GM21786 (cell line): Measurements from ENCODE around the gene NCAM1.
"Not testable (repeated sequence)": the region's sequence is repeated elsewhere in the genome, so short reads cannot be mapped to it uniquely, and the experiment has no call there.

Experiments used
- ATAC-seq: cut with Tn5 transposase; IDR thresholded peaks from one replicate; pipeline ENCODE4 v1.9.1; 2021; ENCODE audit not compliant: unreplicated experiment

NCAM1 gene

DNA sequence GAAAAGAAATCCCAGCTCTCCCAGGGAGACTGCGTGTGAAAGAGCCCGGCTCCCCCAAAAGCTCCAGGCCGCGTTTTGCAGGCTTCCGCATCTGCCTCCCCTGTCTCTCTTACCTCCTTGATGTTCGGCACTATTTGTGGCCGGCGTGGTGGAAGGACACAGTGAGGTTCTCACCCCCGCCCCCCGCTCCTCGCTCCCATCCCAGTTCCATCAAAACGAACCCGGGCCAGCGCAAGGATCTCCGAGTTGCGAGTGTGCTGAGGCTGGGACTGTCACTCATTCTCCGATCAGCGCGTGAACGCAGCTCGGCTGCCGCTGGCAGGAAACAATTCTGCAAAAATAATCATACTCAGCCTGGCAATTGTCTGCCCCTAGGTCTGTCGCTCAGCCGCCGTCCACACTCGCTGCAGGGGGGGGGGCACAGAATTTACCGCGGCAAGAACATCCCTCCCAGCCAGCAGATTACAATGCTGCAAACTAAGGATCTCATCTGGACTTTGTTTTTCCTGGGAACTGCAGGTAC, at the start of gene NCAM1:
Gene NCAM1, plus strand, starts transcription at position 275 of the 523 bp plus-strand sequence.
- ATAC-seq: no peak

DNA sequence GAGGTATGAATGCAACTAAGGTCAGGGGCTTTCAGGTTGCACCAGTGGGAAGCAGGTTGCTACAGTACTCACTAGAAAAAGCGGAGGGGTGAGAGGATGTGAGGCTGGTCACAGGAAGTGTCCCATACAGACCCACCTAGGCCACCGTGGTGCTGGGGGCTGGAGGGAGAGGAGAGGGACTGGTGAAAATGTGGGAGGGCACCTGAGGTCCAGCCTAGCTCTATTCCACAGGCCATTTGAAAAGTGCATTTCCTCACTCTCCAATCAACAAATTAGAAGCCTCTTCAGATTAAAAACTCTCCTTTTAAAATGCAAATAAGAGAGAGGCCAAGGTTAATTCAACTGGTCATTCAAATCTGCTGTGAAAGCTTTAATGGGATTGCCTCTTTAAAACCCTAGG, 38.6 kb upstream of the NCAM1 start:
- no peak for ATAC-seq

GRCh38 chr11:112924836-112925235, 36.4 kb upstream of the NCAM1 start:
- ATAC-seq: not testable (repeated sequence)

DNA sequence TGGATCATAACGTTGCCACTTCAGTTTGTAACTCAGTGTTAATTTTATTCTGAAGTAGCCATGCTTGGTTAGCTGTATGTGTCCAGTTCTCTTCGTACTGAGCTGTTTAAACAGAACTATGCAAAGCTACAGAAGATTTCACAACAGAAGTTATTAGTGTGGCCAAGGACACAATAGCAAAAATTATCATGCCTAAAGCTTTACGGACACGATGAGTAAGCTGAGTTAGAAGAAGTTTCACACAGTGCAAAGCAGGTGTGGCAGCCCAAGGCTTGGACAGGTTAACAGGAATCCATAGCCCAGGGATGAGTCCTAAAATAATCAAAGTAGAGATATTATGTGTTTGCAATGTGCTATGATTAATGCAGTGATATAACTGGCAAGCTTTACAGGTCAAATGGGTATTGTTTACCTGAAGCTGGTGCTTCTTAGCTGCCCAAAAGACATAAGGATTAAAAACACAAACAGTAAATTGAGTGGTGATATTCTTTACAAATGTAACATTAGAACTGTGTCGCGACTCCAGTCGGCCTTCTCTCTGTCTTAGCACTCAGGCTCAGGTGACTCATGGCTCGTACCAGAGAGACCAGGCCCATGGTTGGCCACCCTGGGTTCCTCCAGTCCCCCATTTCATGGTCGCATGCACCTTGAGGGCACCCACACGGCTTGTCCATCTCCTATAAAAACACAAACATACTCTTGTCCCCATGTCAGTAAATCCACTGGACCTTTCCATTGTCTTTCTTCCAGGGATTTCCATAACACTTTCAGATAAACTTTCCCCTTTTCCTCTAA, 35.5 kb upstream of the NCAM1 start:
- ATAC-seq: no peak

GRCh38 chr11:112928136-112928535, 33.1 kb upstream of the NCAM1 start:
- ATAC-seq: no peak

DNA sequence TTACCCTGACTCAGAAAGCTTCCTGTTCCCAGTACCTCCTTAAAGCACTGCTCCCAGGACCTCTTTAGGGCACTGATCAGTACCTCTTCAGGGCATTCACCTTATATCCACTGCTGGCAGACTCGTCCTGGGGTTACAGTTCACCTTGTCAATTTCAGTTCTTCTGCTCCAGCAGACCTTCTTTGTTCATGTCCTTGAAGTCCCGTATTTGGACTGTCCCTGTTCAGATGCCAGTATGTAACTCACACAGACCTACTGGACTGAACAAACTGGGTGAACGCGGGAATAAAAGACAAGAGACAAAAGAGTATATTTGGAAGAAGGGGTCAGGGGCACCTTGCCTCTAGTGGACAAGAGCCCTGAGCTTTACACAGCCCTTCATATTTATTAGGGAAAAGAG, 31.8 kb upstream of the NCAM1 start:
- ATAC-seq: no peak

DNA sequence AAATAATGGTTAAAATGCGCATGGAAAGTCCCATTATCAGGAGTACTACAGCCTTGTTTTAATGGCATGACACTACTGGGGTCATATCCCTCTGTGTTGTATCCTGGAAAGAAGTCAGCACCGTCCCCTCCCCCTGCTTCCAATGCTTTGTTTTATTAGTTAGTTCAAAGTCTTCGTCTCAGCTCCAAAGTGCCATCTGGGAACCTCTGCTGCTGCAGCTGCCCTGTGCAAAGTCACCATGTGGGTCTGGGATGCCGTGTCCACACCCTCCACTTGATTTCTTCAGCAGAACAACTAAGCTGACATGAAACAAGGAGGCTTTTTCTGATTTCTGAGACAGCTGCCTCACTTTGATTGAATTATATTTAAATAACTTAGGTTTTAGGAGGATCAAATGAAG, 29.5 kb upstream of the NCAM1 start:
- no peak for ATAC-seq

DNA sequence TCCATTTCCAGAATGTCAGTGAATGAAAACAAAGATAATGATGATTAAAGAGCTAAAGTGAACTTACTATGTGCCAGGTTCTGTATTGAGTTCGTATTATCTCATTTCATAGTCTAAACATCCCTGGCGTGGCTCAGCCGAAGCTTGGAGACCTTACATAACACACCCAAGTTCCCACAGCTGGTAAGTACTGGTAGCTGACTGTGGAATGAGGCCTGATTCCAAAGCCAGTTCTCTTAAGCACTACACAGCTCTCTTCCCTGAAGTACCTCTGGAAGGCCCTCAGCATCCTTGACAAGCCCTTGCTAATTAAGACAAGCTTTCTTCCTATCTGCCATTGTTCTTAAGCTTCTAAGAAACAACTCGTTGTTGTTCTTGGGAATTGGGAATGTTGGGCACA, 28.6 kb upstream of the NCAM1 start:
- no peak for ATAC-seq

DNA sequence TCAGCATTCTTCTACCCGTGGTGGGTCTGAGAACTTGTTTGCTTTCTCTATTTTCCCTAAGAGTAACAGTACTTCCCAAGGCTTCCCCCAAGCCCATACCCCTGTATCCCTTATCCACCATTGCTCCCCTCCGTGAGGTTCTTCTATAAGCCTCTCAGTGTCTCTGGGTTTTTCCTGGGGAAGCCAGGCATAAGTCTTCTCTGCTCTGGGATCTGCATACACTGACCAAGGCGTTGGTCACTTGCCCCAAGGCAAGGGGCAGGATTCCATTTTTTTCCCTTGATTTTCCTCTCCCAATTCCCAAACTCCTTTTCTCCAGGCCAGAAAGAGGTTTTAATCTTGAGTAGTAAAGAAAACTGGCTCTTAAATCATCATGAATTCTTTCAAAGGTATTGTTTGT, 27.2 kb upstream of the NCAM1 start:
- ATAC-seq: no peak

DNA sequence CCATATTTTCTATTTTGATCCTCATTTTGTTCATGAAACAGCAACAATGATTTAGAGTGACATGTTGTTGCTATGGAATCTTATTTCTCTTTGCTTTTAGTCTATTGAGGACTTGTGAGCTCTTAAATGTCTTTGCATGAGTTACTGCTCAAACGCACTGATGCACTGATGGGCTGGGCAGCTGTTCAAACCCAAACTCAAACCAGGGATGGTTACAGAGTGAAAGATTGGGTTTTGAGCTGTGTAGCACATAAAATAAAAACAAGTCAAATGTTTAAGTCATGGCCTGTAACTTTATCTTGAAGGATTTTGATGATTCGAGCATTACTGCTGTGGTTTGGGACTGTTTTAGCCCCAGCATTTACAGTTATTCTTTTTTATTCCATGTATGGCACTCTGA, 20.1 kb upstream of the NCAM1 start:
- ATAC-seq: no peak

- no peak for ATAC-seq
Observed at GRCh38 chr11:112942966-112943643, 18.1 kb upstream of the NCAM1 start.

DNA sequence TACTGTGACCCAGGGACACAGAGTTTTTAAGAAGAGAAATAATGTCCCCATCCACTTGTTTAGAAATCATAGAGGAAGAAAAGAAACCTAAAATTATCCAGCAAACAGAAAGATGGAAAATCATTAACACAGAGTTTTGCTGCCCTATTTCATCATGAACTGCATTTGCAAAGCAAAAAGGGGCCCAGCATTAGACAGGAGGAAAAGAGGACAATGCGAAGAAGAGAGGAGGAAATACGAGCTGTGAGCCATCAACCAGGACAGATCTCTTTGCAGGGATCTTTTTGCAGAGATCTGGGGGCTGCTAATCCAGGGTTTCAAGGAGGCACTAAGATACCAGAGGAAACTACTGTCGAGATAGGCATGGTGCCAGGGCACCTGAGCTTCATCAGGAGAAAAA, 14.4 kb upstream of the NCAM1 start:
- no peak for ATAC-seq

DNA sequence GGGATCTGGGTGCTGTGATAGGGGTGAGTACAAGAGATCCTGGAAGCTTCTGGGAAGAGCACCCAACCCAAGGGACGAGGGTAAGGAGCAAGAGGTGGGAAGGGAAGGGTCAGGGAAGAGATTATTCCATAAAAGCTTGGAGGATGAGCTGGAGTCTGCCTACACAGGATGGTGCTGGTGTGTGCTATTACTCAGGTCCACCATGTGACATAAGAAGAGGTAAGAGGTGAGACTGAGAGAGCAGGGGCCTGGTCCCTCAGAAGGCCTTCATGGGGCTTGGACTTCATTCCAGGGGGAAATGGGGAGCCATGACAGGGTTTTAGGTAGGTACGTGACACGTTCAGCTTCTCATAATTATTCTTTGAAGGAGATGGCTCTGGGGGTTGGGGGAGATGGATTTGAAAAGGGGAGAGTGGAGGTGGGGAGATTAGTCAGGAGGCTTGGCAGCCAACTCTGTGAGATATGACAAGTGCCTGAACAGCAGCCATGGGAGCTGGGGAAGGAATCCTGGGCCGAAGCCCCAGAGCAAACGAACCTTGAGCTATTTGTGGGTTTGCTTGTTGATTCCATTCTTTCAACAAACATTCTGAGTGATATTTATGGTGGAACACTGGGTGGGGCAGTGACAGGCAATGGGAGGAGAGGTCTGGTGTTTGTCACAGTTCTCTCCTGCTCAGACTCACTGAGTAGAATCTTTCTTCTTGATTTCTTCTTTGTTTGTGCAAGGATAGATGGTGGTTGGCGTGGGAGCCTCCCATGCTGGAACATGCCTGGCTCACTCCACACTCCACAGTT, 11.2 kb upstream of the NCAM1 start:
- ATAC-seq: no peak

- ATAC-seq: no peak
Observed at GRCh38 chr11:112958670-112959069, 2.5 kb upstream of the NCAM1 start.

- no peak for ATAC-seq
Observed at GRCh38 chr11:112961751-112962578, 745 bp downstream of the NCAM1 start.

DNA sequence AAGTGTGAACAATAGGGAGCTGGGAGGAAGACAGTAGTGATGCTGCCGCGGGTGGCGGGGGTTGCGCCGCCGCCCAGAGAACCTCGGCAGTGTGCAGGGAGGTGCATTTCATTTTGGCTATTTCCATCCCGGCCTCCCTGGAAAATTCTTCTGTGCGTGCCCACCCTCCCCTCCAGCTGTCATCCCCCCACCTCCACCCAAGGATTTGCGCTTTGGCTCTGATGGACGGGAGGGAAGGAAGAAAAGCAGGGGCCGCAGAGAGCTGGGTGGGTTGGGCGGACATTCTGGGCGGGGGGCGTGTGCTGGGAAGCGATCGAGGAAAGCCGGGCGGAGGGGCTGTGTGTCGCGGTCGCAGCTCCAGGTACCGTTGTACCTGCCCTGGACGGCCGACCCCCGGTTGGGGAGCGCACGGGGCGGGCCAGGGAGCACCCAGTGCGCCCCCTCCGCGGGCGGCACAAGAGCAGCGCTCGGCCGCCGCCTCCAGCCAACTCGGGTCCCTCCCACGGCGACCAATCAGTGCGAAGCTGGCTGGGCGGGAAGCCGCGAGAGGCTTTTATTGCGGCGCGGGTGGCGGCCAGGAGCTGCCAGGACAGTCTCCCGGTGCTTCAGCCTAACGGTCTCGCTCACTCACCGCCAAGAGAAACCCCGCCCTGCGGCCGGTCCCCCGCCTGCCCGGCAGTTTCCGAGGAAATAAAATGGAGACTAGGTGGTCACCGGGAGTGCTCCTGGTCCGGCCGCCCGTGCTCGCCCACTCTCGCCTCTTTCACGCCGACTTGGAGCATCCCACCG, 1.6 kb downstream of the NCAM1 start:
- ATAC-seq: no peak

DNA sequence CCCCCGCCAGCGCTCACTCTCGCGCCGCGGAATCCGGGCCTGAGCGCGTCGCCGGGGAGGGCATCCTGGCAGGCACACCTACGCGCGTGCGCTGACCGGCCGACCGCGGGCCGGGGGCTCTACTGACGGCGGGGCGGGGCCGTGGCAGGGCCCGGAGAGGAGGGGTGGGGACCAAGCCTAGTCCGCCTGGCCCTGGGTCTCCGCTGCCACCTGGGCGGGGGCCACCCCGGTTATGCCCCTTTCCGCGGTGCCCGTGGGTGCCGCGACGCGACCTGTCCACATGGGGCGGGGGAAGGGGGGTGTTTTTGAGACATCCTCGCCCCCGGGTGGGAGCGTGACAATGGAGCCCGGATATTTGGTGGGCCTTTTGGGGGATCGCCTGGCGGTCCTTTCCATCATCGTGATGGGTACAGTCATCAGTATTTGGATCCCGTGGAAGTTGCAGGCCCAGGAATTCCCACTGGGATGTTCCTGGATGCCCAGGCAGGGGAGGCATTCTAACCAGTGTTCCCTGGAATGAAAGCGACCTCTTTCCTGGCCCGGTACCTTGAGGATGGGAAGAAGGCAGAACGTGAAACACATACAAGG, 2.2 kb downstream of the NCAM1 start:
- ATAC-seq: no peak

GRCh38 chr11:112965656-112966055, 4.4 kb downstream of the NCAM1 start:
- ATAC-seq: no peak

DNA sequence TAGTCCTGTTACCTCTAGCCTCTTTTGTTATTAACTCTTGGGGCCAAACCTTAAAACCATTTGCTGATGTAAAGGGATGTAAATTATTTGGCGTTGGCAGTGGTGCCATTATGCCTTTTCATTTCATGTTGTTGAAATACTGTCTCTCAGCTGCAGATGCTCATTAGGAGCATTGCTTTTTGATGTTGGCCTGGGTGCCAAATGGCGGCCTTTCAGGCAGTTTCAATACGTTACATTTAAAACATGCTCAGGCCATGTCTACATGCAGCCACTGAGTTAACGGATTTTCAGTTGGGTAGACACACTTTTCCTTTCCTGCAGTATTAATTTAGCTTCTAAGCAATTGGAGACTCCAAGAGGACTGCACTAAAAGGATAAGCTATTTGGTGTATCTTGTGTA, 5.3 kb downstream of the NCAM1 start:
- ATAC-seq: no peak

- ATAC-seq: no peak
Observed at GRCh38 chr11:112967082-112967481, 5.9 kb downstream of the NCAM1 start.
